GM18502 (cell line): Measurements from ENCODE around the gene OGT.
"Not testable (repeated sequence)": the region's sequence is repeated elsewhere in the genome, so short reads cannot be mapped to it uniquely, and the experiment has no call there.

Experiments used
- ATAC-seq: cut with Tn5 transposase; IDR thresholded peaks from one replicate; pipeline ENCODE4 v1.9.1; 2021; ENCODE audit warnings: mild to moderate bottlenecking; ENCODE audit not compliant: unreplicated experiment, poor library complexity

OGT gene

DNA sequence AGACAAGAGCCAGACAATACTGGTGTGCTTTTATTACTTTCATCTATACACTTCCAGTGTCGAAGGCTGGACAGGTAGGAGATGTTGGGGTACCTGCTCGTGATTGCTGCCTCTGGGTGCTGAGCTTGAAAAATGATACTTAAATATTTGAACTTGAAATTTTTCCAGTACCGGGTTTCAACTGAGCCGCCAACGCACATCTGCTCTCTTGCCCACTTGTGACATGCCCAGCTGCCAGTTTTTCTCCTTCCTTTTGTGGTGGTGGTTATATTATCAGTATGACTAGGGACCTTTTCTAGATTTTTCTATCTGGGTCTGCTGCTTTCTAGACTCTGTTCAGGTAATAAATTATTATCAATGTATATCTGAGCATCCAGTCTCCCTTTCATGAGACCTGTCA is 3.4 kb downstream of the OGT start:
- ATAC-seq = no peak

DNA sequence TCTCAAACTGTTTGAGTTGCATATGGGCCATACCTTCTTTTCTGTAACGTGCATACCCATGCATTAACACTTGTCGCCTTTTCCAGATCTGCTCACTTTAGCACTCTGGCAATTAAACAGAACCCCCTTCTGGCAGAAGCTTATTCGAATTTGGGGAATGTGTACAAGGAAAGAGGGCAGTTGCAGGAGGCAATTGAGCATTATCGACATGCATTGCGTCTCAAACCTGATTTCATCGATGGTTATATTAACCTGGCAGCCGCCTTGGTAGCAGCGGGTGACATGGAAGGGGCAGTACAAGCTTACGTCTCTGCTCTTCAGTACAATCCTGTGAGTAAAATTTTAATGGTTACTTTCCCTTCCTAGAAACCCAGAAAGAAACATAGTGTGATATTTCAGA is 4.8 kb downstream of the OGT start:
- ATAC-seq = no peak

DNA sequence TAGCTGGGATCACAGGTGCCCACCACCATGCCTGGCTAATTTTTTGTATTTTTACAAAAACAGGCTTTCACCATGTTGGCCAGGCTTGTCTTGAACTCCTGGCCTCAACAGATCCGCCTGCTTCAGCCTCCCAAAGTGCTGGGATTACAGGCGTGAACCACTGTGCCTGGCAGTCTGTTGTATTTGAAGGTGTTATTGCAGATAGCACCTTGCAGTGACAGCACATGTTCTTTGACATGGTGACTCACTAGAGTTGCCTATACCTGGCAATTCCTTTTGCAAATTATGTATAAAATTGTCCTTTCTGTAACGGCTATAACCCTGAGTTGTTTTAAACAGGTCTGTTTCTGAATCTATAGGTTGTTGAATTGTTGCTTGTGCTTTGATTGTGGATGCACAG is 7.9 kb downstream of the OGT start:
- peak; percentile 27 for ATAC-seq

DNA sequence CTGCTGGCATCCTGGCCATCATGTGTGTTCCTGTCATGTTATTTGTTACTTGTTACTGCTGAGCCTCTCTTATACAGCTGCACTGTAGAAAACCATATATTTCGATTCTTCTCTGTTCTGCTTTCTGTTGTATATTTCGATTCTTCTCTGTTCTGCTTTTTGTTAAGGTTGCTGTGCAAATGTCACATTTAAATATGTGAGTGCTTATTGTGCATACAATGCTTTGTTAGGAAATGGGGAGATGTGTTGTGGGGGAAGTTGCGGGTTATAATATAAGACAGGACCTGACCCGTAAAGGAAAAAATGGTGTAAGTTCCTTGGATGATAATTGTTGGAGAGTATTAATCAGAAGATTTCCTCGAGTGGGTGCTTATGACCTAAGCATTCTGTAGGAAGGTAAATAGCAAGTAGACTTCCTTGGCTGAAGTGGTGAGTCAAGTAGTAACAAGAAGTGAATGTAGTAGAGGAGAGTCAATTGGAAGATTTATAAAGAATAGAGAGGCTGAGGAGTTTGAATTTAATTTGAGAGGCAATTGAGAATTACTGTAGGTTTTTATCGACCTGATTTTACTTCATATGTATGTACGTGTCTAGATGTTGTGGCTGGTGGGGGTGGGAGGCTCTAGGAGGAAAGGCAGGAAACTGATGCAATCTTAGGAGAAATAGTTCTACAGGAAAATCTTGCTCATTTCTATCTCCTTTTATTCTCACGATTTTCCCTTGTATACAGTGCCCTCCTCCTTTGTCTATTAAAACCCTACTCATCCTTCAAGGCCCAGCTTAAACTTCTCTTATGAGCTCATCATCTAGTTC is 8.5 kb downstream of the OGT start:
- ATAC-seq = peak; percentile 83

DNA sequence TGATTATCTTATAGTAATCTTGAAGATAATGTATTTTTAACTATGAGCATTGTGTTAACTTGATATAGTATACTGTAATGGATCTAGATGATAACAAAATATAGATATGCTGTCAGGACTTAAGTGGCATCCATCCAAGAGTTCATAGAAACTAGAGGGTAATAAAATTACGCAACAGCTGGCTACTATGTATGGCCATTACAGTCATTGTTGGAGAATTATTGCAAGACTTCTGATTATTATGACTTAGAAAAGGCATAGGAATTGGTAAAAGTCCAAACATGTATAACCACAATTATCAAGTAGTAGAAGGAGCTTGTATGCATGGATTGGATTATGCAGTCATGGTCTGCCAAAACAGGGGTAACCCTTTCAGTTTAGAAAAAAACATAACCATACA is 9.5 kb downstream of the OGT start:
- no peak for ATAC-seq

DNA sequence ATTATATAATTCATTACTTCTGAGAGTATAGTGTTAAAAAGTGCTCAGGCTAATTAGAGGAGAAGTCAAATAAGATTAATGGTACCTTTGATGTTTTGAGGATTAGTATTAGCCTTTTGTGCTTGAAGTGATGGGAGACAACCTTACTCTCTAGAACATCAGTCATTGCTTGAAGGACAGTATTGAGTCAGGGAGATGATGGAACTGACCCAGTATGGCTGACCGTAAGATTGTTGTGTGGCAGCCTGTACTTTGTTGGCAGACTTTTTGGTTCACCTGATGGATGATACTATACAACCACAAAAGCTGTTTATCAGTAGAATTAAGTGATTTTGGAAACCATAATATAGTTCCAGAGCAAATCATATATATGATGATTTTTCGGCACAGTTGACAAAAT is 9.9 kb downstream of the OGT start:
- no peak for ATAC-seq

DNA sequence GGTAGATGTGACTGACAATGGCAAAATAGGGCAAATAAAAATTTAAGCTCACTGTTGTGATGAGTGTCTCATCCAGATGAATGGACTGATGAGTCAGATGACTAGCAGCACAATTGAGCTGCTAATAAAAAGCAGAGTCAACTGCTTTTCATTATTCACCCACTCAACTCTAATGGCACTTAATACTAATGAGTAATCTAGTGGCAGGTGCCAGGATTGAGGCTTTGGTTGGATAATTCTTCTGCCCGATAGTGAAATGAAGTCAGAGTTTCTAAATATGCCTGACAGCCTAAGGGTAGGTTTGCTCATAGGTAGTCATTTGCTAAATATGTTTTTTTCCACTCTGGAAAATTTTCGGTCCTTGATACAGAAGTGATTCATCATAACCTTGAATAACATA is 10.4 kb downstream of the OGT start:
- ATAC-seq = no peak

DNA sequence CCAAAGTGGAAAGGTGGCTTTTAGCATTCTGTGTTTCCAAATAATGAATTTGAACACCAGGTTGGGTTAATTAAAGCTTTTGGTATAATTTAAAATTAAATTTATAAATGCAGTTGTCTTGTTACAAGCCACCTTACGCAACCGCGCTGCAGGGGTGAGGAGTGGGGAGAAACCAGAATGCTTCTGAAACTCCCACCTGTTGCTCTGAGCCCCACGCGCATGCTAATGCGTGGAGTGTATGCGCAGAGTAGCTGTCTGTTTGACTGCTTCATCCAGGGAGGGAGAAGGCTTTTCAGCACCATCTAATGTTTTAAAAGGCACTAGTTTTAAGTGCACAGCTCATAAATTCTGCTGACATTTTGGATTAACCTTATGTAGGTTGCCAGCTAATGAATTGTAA is 12.5 kb downstream of the OGT start:
- ATAC-seq = no peak

DNA sequence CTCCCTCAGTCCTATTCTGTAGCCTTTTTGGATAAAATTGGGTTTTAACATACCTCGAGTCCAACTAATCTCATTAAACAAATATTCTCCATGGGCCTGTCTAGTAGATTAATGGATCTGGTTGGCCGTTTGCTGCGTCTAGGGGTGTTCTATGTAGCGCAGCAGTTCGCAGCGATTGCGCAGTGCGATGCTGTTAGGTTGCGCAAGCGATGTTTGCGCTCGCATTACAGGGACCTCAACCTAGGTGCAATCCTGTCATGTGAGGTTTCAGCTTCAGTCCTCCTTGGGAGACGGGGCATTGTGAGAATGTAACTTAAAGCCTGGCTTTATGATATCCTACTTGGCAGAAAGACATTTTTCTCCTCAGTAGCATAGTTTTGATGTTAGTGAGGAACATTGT is 14.0 kb downstream of the OGT start:
- no peak for ATAC-seq

DNA sequence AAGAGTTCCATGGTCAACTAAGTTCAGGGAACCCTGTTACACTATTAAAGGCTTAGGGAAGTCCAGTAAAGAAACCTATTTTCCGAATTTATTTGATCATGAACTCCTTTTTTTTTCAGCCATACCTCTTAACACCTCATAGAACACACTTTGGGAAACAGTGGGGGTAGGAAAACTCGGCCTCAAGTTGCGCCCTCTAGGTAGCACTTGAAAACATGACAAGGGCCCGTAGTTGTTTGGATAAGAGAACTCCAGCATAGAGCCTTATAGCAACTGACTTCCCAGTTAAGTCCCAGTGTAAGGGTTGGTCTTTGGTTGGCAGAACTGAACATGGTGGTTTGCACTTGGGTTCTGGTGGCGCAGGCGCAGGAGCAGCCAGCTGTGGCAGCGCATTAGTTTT is 14.4 kb downstream of the OGT start:
- ATAC-seq = no peak

DNA sequence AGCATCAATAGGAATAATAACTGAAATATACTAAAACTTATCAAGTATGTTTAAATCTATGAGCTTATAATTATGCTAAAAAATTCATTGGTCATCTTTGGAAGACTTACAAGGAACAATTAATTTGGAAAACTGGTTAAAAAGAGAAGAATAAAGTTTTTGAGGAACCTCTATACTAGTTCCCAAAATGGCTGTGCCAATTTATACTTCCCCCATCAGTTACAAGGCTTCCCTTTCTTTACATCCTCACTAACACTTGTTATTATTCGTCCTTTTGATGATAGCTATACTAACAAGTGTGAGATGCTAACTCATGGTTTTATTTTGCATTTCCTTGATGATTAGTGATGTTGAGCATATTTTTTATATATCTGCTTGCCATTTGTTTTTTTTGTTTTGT is 17.1 kb downstream of the OGT start:
- ATAC-seq = no peak

DNA sequence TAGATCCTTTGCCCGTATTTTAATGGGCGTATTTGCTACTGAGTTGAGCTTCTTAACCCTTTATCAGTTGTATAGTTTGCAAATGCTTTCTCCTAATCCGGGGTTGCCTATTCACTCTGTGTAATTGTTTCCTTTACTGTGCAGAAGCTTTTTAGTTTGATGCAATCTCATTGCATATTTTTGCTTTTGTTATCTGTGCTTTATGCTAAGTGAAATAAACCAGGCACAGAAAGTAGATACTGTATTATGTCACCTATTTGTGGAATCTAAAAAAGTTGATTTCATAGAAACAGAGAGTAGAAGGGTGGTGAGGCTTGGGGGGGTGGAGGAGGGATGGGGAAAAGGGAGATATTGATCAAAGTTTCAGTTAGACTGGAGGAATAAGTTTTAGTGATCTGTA is 17.7 kb downstream of the OGT start:
- no peak for ATAC-seq

DNA sequence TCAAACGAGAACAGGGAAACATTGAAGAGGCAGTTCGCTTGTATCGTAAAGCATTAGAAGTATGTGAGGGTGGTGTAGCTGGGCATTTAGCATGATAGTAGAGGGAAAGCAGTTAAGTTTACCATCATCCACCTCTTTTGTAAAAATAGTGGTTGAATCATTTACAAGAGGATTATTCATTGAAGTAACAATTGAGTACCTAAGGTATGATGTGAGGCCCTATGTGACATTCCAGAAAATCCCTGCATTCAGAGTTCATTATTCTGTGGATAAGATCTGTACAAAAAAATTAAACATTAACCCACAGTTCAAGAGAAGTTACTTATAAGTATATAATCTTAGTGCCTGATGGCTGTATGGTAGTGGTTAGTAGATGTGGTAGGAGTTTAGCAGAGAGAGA is 23.1 kb downstream of the OGT start:
- no peak for ATAC-seq

DNA sequence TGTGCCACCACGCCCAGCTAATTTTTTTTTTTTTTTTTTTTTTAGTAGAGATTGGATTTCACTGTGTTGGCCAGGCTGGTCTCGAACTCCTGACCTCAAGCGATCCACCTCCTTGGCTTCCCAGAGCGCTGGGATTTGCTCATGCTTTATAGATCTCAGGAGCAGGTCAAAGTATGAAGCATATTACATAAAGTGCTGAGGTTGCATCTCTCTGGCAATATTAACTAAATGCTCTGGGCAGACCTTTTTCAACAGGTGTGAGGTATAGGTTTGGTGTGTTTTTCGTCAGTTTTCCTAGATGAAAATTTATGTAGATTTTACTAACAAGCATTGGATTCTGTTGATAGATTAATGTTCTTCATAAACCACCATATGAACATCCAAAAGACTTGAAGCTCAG is 26.0 kb downstream of the OGT start:
- no peak for ATAC-seq

DNA sequence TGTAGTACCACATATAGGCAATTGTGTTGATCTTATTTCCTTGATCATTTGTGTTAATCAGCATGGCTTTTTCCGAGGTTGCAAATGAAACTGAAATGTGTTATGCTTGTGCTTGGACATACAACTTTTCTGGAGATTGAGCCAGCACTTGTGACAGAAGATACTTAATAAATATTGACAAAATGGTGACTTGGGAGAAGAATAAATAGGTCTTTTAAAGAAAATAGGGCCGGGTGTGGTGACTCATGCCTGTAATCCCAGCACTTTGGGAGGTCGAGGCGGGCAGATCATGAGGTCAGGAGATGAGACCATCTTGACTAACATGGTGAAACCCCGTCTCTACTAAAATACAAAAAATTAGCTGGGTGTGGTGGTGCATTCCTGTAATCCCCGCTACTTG is 26.9 kb downstream of the OGT start:
- ATAC-seq = not testable (repeated sequence)

DNA sequence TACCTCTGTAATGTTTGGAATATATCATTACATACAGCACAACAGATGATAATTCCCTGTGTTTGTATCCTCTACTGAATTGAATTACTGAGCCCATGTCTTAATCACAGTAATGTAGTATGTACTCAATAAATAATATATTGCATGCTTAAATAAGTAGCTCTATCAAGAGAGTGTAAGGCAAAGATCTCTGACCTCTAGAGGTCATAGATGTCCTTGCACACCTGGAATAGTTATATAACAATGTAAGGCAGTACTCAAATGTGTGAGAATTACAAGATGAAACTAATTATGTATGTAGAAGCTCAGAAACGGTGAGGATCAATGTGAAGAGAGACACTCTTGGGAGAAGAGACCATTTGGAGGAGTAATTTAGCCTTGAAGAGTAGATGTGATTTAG is 31.0 kb downstream of the OGT start:
- no peak for ATAC-seq

DNA sequence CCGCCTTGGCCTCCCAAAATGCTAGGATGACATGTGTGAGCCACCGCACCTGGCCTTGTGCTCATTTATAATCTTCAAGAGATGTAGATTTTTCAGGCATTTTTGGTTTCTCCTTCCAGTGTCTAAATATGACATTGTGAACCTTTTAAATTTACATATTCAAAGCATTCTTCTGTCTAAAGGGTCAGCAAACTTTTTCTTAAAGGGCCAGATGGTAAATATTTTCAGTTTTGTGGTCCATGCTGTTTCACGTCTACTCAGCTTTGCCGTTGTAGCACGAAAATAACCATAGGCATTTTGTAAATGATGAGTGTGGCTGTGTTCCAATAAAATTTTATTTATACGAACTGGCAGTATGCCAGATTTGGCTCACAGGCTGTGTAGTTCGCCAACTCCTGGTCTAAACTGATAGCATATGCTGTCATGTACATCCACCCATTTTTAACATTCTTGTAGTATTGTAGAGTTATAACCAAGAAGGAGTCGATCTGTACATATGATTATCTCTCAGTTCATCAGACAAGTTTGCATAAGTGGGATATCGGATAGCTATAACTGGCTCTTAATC is 32.7 kb downstream of the OGT start:
- ATAC-seq = no peak

DNA sequence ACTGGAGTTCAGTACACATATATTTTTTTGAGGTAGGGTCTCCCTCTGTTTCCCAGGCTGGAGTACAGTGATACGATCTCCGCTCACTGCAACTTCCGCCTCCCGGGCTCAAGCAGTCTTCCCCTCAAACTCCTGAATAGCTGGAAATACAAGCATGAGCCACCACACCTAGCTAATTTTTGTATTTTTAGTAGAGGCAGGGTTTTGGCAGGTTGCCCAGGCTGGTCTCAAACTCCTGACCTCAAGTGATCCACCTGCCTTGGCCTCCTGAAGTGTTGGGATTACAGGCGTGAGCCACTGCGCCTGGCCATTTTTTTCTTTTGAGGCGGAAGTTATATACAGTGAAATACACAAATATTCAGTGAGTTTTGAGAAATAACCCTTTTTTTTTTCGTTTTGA is 38.5 kb downstream of the OGT start:
- not testable (repeated sequence) for ATAC-seq

DNA sequence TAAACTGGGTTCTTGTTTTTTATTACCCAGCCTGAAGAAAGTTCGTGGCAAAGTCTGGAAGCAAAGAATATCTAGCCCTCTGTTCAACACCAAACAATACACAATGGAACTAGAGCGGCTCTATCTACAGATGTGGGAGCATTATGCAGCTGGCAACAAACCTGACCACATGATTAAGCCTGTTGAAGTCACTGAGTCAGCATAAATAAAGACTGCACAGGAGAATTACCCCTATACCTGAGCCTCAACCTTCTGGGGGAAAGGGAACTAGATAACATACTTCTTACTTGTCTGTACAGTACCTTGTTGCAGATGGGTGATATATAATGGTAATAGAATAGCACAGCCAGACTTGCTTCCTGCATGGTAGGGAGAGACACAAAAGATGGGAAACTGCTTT is 40.7 kb downstream of the OGT start:
- no peak for ATAC-seq

DNA sequence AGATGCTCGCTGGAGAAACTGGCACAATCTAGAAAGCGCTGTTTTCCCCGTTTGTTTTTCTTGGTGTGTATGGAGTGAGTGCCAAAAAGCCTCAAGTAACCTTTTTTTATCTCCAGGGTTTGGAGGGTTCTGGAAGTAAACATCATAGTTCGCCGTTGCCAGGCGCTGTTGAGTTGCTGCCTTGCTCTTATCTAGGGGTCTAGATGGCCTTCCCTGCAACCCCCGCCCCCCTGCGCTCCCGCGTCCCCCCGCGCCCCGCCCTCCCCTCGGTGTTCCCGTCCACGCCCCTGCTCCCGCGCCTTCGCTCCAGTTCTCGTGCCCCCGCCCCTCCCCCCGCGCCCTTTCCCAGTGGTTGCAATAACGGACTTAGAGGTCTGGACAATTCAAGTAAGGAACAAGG is 44.8 kb downstream of the OGT start:
- ATAC-seq = no peak

DNA sequence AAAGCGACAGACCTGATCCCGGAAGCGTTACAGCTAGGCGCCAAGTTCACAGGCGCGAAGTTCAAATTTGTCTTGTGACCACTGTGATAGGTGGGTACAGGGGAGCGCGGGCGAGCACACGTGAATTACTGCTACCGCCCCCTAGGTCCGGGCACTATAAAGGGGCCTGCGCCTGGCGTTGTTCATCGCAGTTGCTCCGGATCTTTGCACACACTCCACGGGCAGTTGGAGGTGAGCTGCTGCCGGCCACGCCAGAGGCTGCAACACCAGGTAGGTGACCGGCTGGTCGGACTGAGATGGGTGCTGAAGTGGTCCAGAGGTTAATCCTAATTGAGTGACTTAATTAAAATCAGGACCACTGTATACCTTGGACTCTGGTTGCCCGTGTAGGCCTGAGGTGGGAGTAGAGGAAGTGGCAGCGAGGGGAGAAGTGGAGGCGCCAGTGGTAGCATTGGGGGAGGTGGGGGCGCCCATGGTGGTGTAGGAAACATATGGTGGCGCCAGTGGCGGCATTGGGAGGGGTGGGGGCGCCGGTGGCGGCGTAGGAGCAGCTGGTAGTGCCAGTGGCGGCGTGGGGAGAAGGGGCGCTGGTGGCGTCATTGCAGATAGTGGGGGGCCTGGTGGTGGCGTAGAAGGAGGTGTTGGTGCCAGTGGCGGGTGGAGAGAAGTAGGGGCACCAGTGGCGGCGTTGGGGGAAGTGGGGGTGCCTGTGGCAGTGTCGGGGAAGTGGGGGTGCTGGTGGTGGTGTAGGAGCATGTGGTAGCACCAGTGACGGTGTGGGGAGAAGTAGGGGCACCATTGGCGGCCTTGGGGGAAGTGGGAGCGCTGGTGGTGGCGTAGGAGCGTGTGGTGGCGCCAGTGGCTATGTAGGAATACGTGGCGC is 45.6 kb downstream of the OGT start, which contains the start of gene GCNA:
Gene GCNA (plus strand): TSS at position 185 of the 883 bp plus-strand sequence. CDS start 2,385 bp downstream, outside the sequence.
- no peak for ATAC-seq
